IMR-90 (cell line): ENCODE data around the gene SGO2. TPM values are rescaled to one million over a fixed set of nuclear protein-coding genes. Genes with fewer than 3 reads are reported as not detected.
A peak's percentile ranks its signal among the peaks of the same experiment; 100 is the strongest.

ENCODE experiments used
- ATAC-seq: fragments of 200-7000 bp; cut with Tn5 transposase; 2 replicates; pipeline ENCODE4 v1.9.1; 2020; ENCODE audit warnings: low read depth, mild to moderate bottlenecking, moderate library complexity
- BruUV-seq: library from RNA; stranded (reverse); fragments of 400-500 nt; replicated peaks from 2 replicates; lab custom pipeline; 2021; lab: Mats Ljungman, UMichigan
- CTCF ChIA-PET: fragments of 300-600 bp; formaldehyde crosslinking; extraction: SDS; loops from one replicate; lab custom pipeline; 2021; ENCODE audit warnings: antibody characterized with exemption; lab: Yijun Ruan, JAX
- POLR2A ChIA-PET: fragments of 300-600 bp; sonication (Branson Sonifier 250); formaldehyde crosslinking; loops from one replicate; lab custom pipeline; 2022; ENCODE audit warnings: antibody characterized with exemption; ENCODE audit not compliant: unreplicated experiment; lab: Charles Lee
- DNase-seq: peaks from one replicate; pipeline ENCODE4 v3.0.0; 2013
- H2AFZ ChIP-seq: replicated peaks from 2 replicates; pipeline ENCODE3; 2013; ENCODE audit warnings: low read length, mild to moderate bottlenecking; ENCODE audit not compliant: poor library complexity
- H2AK5ac ChIP-seq: 2 replicates; pipeline ENCODE4 v1.6.1; 2013; ENCODE audit warnings: low read depth, low read length, inconsistent platforms
- H2AK9ac ChIP-seq: replicated peaks from 2 replicates; pipeline ENCODE3; 2013; ENCODE audit warnings: mild to moderate bottlenecking, low read depth, low read length, moderate library complexity; ENCODE audit not compliant: poor library complexity
- H2BK120ac ChIP-seq: 2 replicates; pipeline ENCODE4 v1.6.1; 2013; ENCODE audit warnings: low read depth, low read length, inconsistent platforms
- H2BK15ac ChIP-seq: 3 replicates; pipeline ENCODE4 v1.6.1; 2013; ENCODE audit warnings: low read depth, low read length, inconsistent platforms
- H2BK20ac ChIP-seq: 2 replicates; pipeline ENCODE4 v1.6.1; 2013; ENCODE audit warnings: low read depth, mild to moderate bottlenecking, inconsistent platforms, low read length, moderate library complexity
- H2BK5ac ChIP-seq: 2 replicates; pipeline ENCODE4 v1.6.1; 2013; ENCODE audit warnings: mild to moderate bottlenecking, low read depth, low read length, inconsistent platforms; ENCODE audit not compliant: poor library complexity, severe bottlenecking
- H3K14ac ChIP-seq: replicated peaks from 2 replicates; pipeline ENCODE4 v1.6.1; 2013; ENCODE audit warnings: low read depth, low read length, inconsistent platforms
- H3K18ac ChIP-seq: 2 replicates; pipeline ENCODE4 v1.6.1; 2013; ENCODE audit warnings: low read depth, low read length, control low read depth
- H3K23ac ChIP-seq: 2 replicates; pipeline ENCODE4 v1.6.1; 2013; ENCODE audit warnings: low read depth, low read length, inconsistent platforms
- H3K27ac ChIP-seq: 2 replicates; pipeline ENCODE4 v1.5.1; 2013; ENCODE audit warnings: mild to moderate bottlenecking, control low read depth, low read length; ENCODE audit not compliant: insufficient read depth
- H3K27me3 ChIP-seq: 2 replicates; pipeline ENCODE4 v1.6.1; 2013; ENCODE audit warnings: low read length; ENCODE audit not compliant: control insufficient read depth, insufficient read depth
- H3K36me3 ChIP-seq: 2 replicates; pipeline ENCODE4 v1.6.1; 2013; ENCODE audit warnings: low read length, mixed read lengths; ENCODE audit not compliant: control insufficient read depth, insufficient read depth
- H3K4ac ChIP-seq: 2 replicates; pipeline ENCODE4 v1.6.1; 2013; ENCODE audit warnings: low read depth, low read length, inconsistent platforms
- H3K4me1 ChIP-seq: 2 replicates; pipeline ENCODE4 v1.6.1; 2013; ENCODE audit warnings: low read length, mixed read lengths; ENCODE audit not compliant: control insufficient read depth, insufficient read depth
- H3K4me2 ChIP-seq: 2 replicates; pipeline ENCODE4 v1.6.1; 2013; ENCODE audit warnings: low read depth, mild to moderate bottlenecking, control low read depth, low read length, moderate library complexity
- H3K4me3 ChIP-seq: 2 replicates; pipeline ENCODE4 v1.5.1; 2013; ENCODE audit warnings: low read depth, mild to moderate bottlenecking, control low read depth, low read length, moderate library complexity; ENCODE audit not compliant: insufficient read depth
- H3K56ac ChIP-seq: 2 replicates; pipeline ENCODE4 v1.6.1; 2013; ENCODE audit warnings: low read length, inconsistent platforms; ENCODE audit not compliant: insufficient read depth; ENCODE audit errors: extremely low read depth
- H3K79me1 ChIP-seq, 2 experiments: 2 replicates each; pipeline ENCODE4 v1.6.1; 2013; ENCODE audit warnings: low read length in 2 of 2, inconsistent platforms in 1 of 2, low read depth in 1 of 2
- H3K9ac ChIP-seq: 2 replicates; pipeline ENCODE4 v1.6.1; 2013; ENCODE audit warnings: low read depth, low read length, control low read depth
- H3K9me1 ChIP-seq: 2 replicates; pipeline ENCODE4 v1.6.1; 2013; ENCODE audit warnings: low read length, inconsistent platforms; ENCODE audit not compliant: insufficient read depth
- H3K9me3 ChIP-seq: 2 replicates; pipeline ENCODE4 v1.6.1; 2013; ENCODE audit warnings: low read length; ENCODE audit not compliant: control insufficient read depth, insufficient read depth
- H4K20me1 ChIP-seq: 2 replicates; pipeline ENCODE4 v1.6.1; 2013; ENCODE audit warnings: low read length, inconsistent platforms; ENCODE audit not compliant: insufficient read depth
- H4K5ac ChIP-seq: 2 replicates; pipeline ENCODE4 v1.6.1; 2013; ENCODE audit warnings: mild to moderate bottlenecking, low read depth, low read length, control low read depth
- H4K8ac ChIP-seq, 2 experiments: 2 replicates each; pipeline ENCODE4 v1.6.1; 2013; ENCODE audit warnings: low read depth in 2 of 2, low read length in 2 of 2, control low read depth in 1 of 2, inconsistent platforms in 1 of 2
- H4K91ac ChIP-seq: 2 replicates; pipeline ENCODE4 v1.6.1; 2013; ENCODE audit warnings: low read depth, low read length, inconsistent platforms; ENCODE audit not compliant: insufficient read depth
- BHLHE40 ChIP-seq: fragments of 150-350 bp; IDR thresholded peaks from 2 replicates; pipeline ENCODE4 v1.6.1; 2016; ENCODE audit warnings: mild to moderate bottlenecking, low read depth, low read length
- CEBPB ChIP-seq: IDR thresholded peaks from 2 replicates; pipeline ENCODE4 v1.6.1; 2012; ENCODE audit warnings: low read depth, low read length, improper control_type of control experiment
- CHD1 ChIP-seq: IDR thresholded peaks from 2 replicates; pipeline ENCODE4 v1.6.1; 2012; ENCODE audit warnings: low read depth, low read length, improper control_type of control experiment
- CTCF ChIP-seq: conservative IDR thresholded peaks from 2 replicates; pipeline ENCODE4 v1.5.1; 2012; ENCODE audit warnings: mild to moderate bottlenecking, low read depth, low read length, improper control_type of control experiment
- ELK1 ChIP-seq: fragments of 150-350 bp; IDR thresholded peaks from 2 replicates; pipeline ENCODE4 v1.6.1; 2016; ENCODE audit warnings: low read depth, mild to moderate bottlenecking, low read length, moderate library complexity, borderline replicate concordance
- FOS ChIP-seq: fragments of 150-350 bp; IDR thresholded peaks from 2 replicates; pipeline ENCODE4 v1.6.1; 2016; ENCODE audit warnings: low read depth, low read length
- MAFK ChIP-seq: IDR thresholded peaks from 2 replicates; pipeline ENCODE4 v1.6.1; 2012; ENCODE audit warnings: low read depth, low read length, improper control_type of control experiment
- MAZ ChIP-seq: IDR thresholded peaks from 2 replicates; pipeline ENCODE4 v1.6.1; 2012; ENCODE audit warnings: low read depth, mild to moderate bottlenecking, low read length, improper control_type of control experiment, moderate library complexity, borderline replicate concordance
- NFE2L2 ChIP-seq: fragments of 150-350 bp; IDR thresholded peaks from 2 replicates; pipeline ENCODE4 v1.6.1; 2016; ENCODE audit warnings: low read depth, mild to moderate bottlenecking, low read length
- RAD21 ChIP-seq: IDR thresholded peaks from 2 replicates; pipeline ENCODE4 v1.6.1; 2012; ENCODE audit warnings: low read length, improper control_type of control experiment
- RCOR1 ChIP-seq: IDR thresholded peaks from 2 replicates; pipeline ENCODE4 v1.6.1; 2012; ENCODE audit warnings: mild to moderate bottlenecking, low read length, improper control_type of control experiment; ENCODE audit not compliant: insufficient replicate concordance
- RFX5 ChIP-seq: IDR thresholded peaks from 2 replicates; pipeline ENCODE4 v1.8.0; 2012; ENCODE audit warnings: low read depth, mild to moderate bottlenecking, low read length, moderate library complexity
- SMC3 ChIP-seq: fragments of 150-350 bp; IDR thresholded peaks from 2 replicates; pipeline ENCODE4 v1.6.1; 2016; ENCODE audit warnings: low read depth, mild to moderate bottlenecking, antibody characterized with exemption, low read length, moderate library complexity
- WGBS, 2 experiments: methylation state at CpG; one replicate each; pipeline versions ENCODE4 v1.1.5 to v1.1.7; 2013; ENCODE audit warnings: missing lambda C conversion rate in 2 of 2; ENCODE audit not compliant: insufficient read length in 1 of 2; ENCODE audit errors: extremely low coverage in 2 of 2; 5-methylcytosine and 5-hydroxymethylcytosine counted together
- dilution Hi-C: fragments of 300-500 bp; cut with HindIII; formaldehyde crosslinking; loops from one replicate; pipeline ENCODE4 v1.14.3; 2018; ENCODE audit warnings: low sequenced_read_pairs; ENCODE audit not compliant: unreplicated experiment
- in situ Hi-C: fragments of 300-500 bp; cut with MboI; formaldehyde crosslinking; loops from 3 replicates; pipeline ENCODE4 v1.14.3; 2019; ENCODE audit warnings: low sequenced_read_pairs, inconsistent platforms, mixed read lengths
- intact Hi-C: fragments of 100-400 bp; cut with micrococcal nuclease; formaldehyde crosslinking; loops from 2 replicates; pipeline ENCODE4 v1.10.0; 2022
- polyA plus RNA-seq, 3 experiments: library from polyadenylated mRNA; depleted of rRNA; stranded (reverse); fragments of >200 nt; gene quantifications; 2 replicates each; pipeline ENCODE4 v1.2.3, GENCODE V29; 2012; ENCODE audit warnings: low replicate concordance in 1 of 3
- total RNA-seq: library from RNA; depleted of rRNA; stranded (reverse); fragments of >200 nt; gene quantifications from 2 replicates; pipeline ENCODE4 v1.2.3, GENCODE V29; 2012

SGO2 gene
- total and polyA plus RNA-seq, 2 of the 4 experiments (the other 2 are of a cell fraction): 5.4 to 6.3 TPM

GRCh38 chr2:200509612-200510433 is 16.2 kb upstream of the SGO2 start, which contains the start of gene KCTD18:
Gene KCTD18 (minus strand): TSS chr2:200510068. CDS start chr2:200507016, 3,052 bp downstream.
- Histone ChIP-seq H2AK9ac (peak within 1 kb of the TSS; percentile 96), H3K23ac (peak within 1 kb of the TSS; percentile 98), H3K36me3 (peaks cover 4% of the 10 kb centered on the region; the same call in 1 of the 2 replicates), H3K9me1 (peaks cover 6% of the 10 kb centered on the region), H4K91ac (peak within 1 kb of the TSS; percentile 91), H2BK15ac (peak within 1 kb of the TSS; percentile 13; the same call in 1 of the 3 replicates), H3K4me1 (0 out of 2 replicates have a peak, but pooled peaks cover 2% of the 10 kb centered on the region), H3K27me3 (peaks cover 13% of the 10 kb centered on the region), H3K56ac (peak within 1 kb of the TSS; percentile 85), H3K4me3 (peak within 1 kb of the TSS; percentile 86), H3K4ac (peak within 1 kb of the TSS; percentile 94), H4K8ac (peak within 1 kb of the TSS; percentile 97 to 99), H3K14ac (peak within 1 kb of the TSS; percentile 95), H2BK20ac (no peak within 1 kb of the TSS; the same call in 1 of the 2 replicates), H3K27ac (peak within 1 kb of the TSS; percentile 75), H4K20me1 (no peaks in the 10 kb centered on the region; the same call in 1 of the 2 replicates), H3K4me2 (peak within 1 kb of the TSS; percentile 94), H3K9me3 (no peaks in the 10 kb centered on the region), H4K5ac (peak within 1 kb of the TSS; percentile 98), H2BK5ac (peak within 1 kb of the TSS; percentile 65), H3K18ac (peak within 1 kb of the TSS; percentile 92), H3K9ac (peak within 1 kb of the TSS; percentile 92), H2BK120ac (peak within 1 kb of the TSS; percentile 74), H3K79me1 (peaks cover 14 to 16% of the 10 kb centered on the region in 2 experiments), H2AK5ac (peak within 1 kb of the TSS; percentile 20), H2AFZ (peak within 1 kb of the TSS; percentile 95)
- DNase-seq (peak; percentile 80), ATAC-seq (peak; percentile 99)
- intact Hi-C loops (no loop called here), dilution Hi-C loops (no loop called here), in situ Hi-C loops (no loop called here)
- POLR2A ChIA-PET: interaction anchor here (0.6 kb wide), 1 partner anchor 189 kb away, joined by 3 read pairs; no protein-coding TSS in a partner anchor
- WGBS, 2 experiments: 1% methylated on average over 14 of the region's 78 CpGs; no CpG with 5 or more reads in 1 of the 2 experiments
- no TSS peak for BruUV-seq
- CTCF ChIA-PET: interaction anchor here (0.6 to 1.5 kb wide), 8 partner anchors 10 to 536 kb away, joined by 3 to 6 read pairs (median 3); no protein-coding TSS in a partner anchor
- TF ChIP-seq RCOR1 (peak; percentile 40), ELK1 (no peak), SMC3 (peak; percentile 61), MAFK (no peak), RFX5 (no peak), BHLHE40 (no peak), CHD1 (no peak), CEBPB (no peak), CTCF (peak; percentile 93), FOS (no peak), RAD21 (peak; percentile 63), MAZ (peak; percentile 94), NFE2L2 (no peak)
